A549 (cell line): ENCODE data around the gene TOB1. TPM values are rescaled to one million over a fixed set of nuclear protein-coding genes. Genes with fewer than 3 reads are reported as not detected.
"Not testable (repeated sequence)": the region's sequence is repeated elsewhere in the genome, so short reads cannot be mapped to it uniquely, and the experiment has no call there.

Experiments
- ATAC-seq, 2 experiments: fragments of 200-7000 bp in 1 of 2; fragments of >200 bp in 1 of 2; cut with Nextera tagmentation in 1 of 2; cut with Tn5 transposase in 1 of 2; 3 replicates each; pipeline versions ENCODE4 v1.8.0 to v1.9.1; 2018 to 2020; ENCODE audit warnings: mild to moderate bottlenecking in 1 of 2, moderate library complexity in 1 of 2
- CTCF ChIA-PET: fragments of 300-600 bp; sonication (Branson Sonifier 250); formaldehyde crosslinking; extraction: SDS; loops from one replicate; lab custom pipeline; 2021; ENCODE audit warnings: antibody characterized with exemption, inconsistent platforms; lab: Yijun Ruan, JAX
- POLR2A ChIA-PET: fragments of 350-600 bp; formaldehyde crosslinking; extraction: SDS; loops from one replicate; lab custom pipeline; 2021; ENCODE audit warnings: antibody characterized with exemption, inconsistent platforms; lab: Yijun Ruan, JAX
- DNase-seq, 2 experiments: peaks; one replicate each; pipeline versions ENCODE4 v3.0.0 to v3.0.0-alpha.2; 2011 to 2016; ENCODE audit warnings: low read depth in 1 of 2, low spot score in 1 of 2
- FAIRE-seq: peaks from 2 replicates; lab custom pipeline; 2011; peaks lifted over from hg19 to GRCh38; lab: Jason Lieb, UNC
- H3K27ac ChIP-seq, 2 experiments: fragments of >200 bp; sonication (Bioruptor Twin); formaldehyde crosslinking; 3 replicates each; pipeline ENCODE4 v1.5.1; 2016 to 2017
- H3K4me1 ChIP-seq: fragments of >200 bp; sonication (Bioruptor Twin); formaldehyde crosslinking; 3 replicates; pipeline ENCODE4 v1.6.1; 2016
- H3K4me2 ChIP-seq: fragments of >200 bp; sonication (Bioruptor Twin); formaldehyde crosslinking; 3 replicates; pipeline ENCODE4 v1.6.1; 2016
- H3K4me3 ChIP-seq: fragments of >200 bp; sonication (Bioruptor Twin); formaldehyde crosslinking; 3 replicates; pipeline ENCODE4 v1.5.1; 2016
- H3K9me3 ChIP-seq: fragments of >200 bp; sonication (Bioruptor Twin); formaldehyde crosslinking; 3 replicates; pipeline ENCODE4 v1.6.1; 2016
- EHMT2 ChIP-seq: fragments of 200-600 bp; sonication (generic); IDR thresholded peaks from 2 replicates; pipeline ENCODE4 v1.6.1; 2016; ENCODE audit warnings: antibody characterized with exemption, low read depth, mild to moderate bottlenecking, moderate library complexity
- EP300 ChIP-seq, 2 experiments: fragments of >200 bp; sonication (Bioruptor Twin); formaldehyde crosslinking; IDR thresholded peaks; 2 replicates in 1 of 2; 3 replicates in 1 of 2; pipeline ENCODE4 v1.6.1; 2016 to 2017
- FOSL2 ChIP-seq, 2 experiments: fragments of 450-650 bp in 1 of 2; fragments of >200 bp in 1 of 2; sonication (Bioruptor Twin) in 1 of 2; formaldehyde crosslinking; IDR thresholded peaks; 2 replicates each; pipeline versions ENCODE4 v1.5.0 to v1.6.1; 2016 to 2020; ENCODE audit warnings: mild to moderate bottlenecking in 1 of 2, moderate library complexity in 1 of 2
- FOXS1 ChIP-seq: fragments of 250-450 bp; sonication (Bioruptor Pico); IDR thresholded peaks from 2 replicates; pipeline ENCODE4 v1.5.0; 2020; ENCODE audit warnings: mild to moderate bottlenecking, moderate library complexity
- GATA3 ChIP-seq: IDR thresholded peaks from 2 replicates; pipeline ENCODE4 v1.6.1; 2012; ENCODE audit warnings: borderline replicate concordance
- HDAC2 ChIP-seq: fragments of 200-600 bp; sonication (generic); IDR thresholded peaks from 2 replicates; pipeline ENCODE4 v1.6.1; 2016
- HOXA7 ChIP-seq: fragments of 250-450 bp; sonication (Bioruptor Pico); IDR thresholded peaks from 2 replicates; pipeline ENCODE4 v1.5.0; 2020; ENCODE audit warnings: mild to moderate bottlenecking, moderate library complexity
- HOXB5 ChIP-seq: fragments of 250-450 bp; sonication (Bioruptor Pico); IDR thresholded peaks from 2 replicates; pipeline ENCODE4 v1.5.0; 2020; ENCODE audit warnings: mild to moderate bottlenecking, moderate library complexity
- JUNB ChIP-seq: fragments of >200 bp; sonication (Bioruptor Twin); formaldehyde crosslinking; IDR thresholded peaks from 2 replicates; pipeline ENCODE4 v1.6.1; 2016
- KDM5A ChIP-seq: fragments of 200-600 bp; sonication (generic); IDR thresholded peaks from 2 replicates; pipeline ENCODE4 v1.6.1; 2016; ENCODE audit warnings: antibody characterized with exemption, mild to moderate bottlenecking
- MAFK ChIP-seq: fragments of 450-650 bp; IDR thresholded peaks from 2 replicates; pipeline ENCODE4 v1.6.1; 2014; ENCODE audit not compliant: partially characterized antibody
- NR3C1 ChIP-seq: fragments of >200 bp; sonication (Bioruptor Twin); formaldehyde crosslinking; IDR thresholded peaks from 3 replicates; pipeline ENCODE4 v1.6.1; 2017
- POLR2A ChIP-seq: IDR thresholded peaks from 2 replicates; pipeline ENCODE4 v1.6.1; 2012; ENCODE audit warnings: mild to moderate bottlenecking, low read length
- RAD21 ChIP-seq, 2 experiments: fragments of >200 bp in 1 of 2; sonication (Bioruptor Twin) in 1 of 2; formaldehyde crosslinking in 1 of 2; IDR thresholded peaks in 1 of 2; conservative IDR thresholded peaks in 1 of 2; 2 replicates in 1 of 2; 3 replicates in 1 of 2; pipeline ENCODE4 v1.6.1; 2012 to 2018; ENCODE audit warnings: inconsistent platforms in 1 of 2
- RFX5 ChIP-seq: fragments of 450-650 bp; IDR thresholded peaks from 2 replicates; pipeline ENCODE4 v1.7.1; 2014; ENCODE audit warnings: antibody characterized with exemption, mild to moderate bottlenecking, moderate library complexity
- RNF2 ChIP-seq: fragments of 200-600 bp; sonication (generic); IDR thresholded peaks from 2 replicates; pipeline ENCODE4 v1.6.1; 2016; ENCODE audit warnings: low read depth, mild to moderate bottlenecking, antibody characterized with exemption, moderate library complexity, borderline replicate concordance
- SMC3 ChIP-seq: fragments of >200 bp; sonication (Bioruptor Twin); formaldehyde crosslinking; IDR thresholded peaks from 3 replicates; pipeline ENCODE4 v1.6.1; 2018; ENCODE audit warnings: inconsistent platforms
- SREBF2 ChIP-seq: fragments of 450-650 bp; IDR thresholded peaks from 2 replicates; pipeline ENCODE4 v1.6.1; 2014; ENCODE audit warnings: mild to moderate bottlenecking, moderate library complexity
- TP53 ChIP-seq: fragments of 250-450 bp; sonication (Bioruptor Pico); IDR thresholded peaks from 2 replicates; pipeline ENCODE4 v1.5.0; 2021; ENCODE audit warnings: mild to moderate bottlenecking, moderate library complexity
- ZC3H11A ChIP-seq: fragments of 450-650 bp; IDR thresholded peaks from 2 replicates; pipeline ENCODE4 v1.6.1; 2014; ENCODE audit warnings: antibody characterized with exemption, mild to moderate bottlenecking
- ZSCAN20 ChIP-seq: fragments of 250-450 bp; sonication (Bioruptor Pico); IDR thresholded peaks from 2 replicates; pipeline ENCODE4 v1.8.0; 2022; ENCODE audit warnings: mild to moderate bottlenecking, moderate library complexity
- WGBS: methylation state at CpG from one replicate; pipeline ENCODE4 v1.1.6; 2017; ENCODE audit errors: missing lambda C conversion rate; 5-methylcytosine and 5-hydroxymethylcytosine counted together
- polyA plus RNA-seq, 4 experiments: library from polyadenylated mRNA; depleted of rRNA in 3 of 4; stranded (reverse); fragments of >200 nt; fragmentation: RNase III in 1 of 4; extraction: RNeasy Plus Mini Kit Qiagen cat#74134 plus additional on column Dnase treatment in 1 of 4; gene quantifications; 2 replicates in 3 of 4; 3 replicates in 1 of 4; pipeline ENCODE4 v1.2.3, GENCODE V29; 2011 to 2017
- TF ChIP-seq, protein P1 (sequence below): fragments of >200 bp; sonication (Bioruptor Twin); formaldehyde crosslinking; IDR thresholded peaks from 2 replicates; pipeline ENCODE4 v1.6.1; 2016
- TF ChIP-seq, protein P2 (sequence below): fragments of 250-450 bp; sonication (Bioruptor Pico); IDR thresholded peaks from 2 replicates; pipeline ENCODE4 v1.5.0; 2021; ENCODE audit warnings: mild to moderate bottlenecking, moderate library complexity, borderline replicate concordance
- TF ChIP-seq, protein P3 (sequence below): fragments of >200 bp; sonication (Bioruptor Twin); formaldehyde crosslinking; IDR thresholded peaks from 3 replicates; pipeline ENCODE4 v1.6.1; 2016
- TF ChIP-seq, protein P4 (sequence below): IDR thresholded peaks from 2 replicates; pipeline ENCODE4 v1.6.1; 2012

Gene TOB1
- polyA plus RNA-seq, 2 of the 4 experiments (the other 2 are of a cell fraction), result 111 to 133 TPM

DNA sequence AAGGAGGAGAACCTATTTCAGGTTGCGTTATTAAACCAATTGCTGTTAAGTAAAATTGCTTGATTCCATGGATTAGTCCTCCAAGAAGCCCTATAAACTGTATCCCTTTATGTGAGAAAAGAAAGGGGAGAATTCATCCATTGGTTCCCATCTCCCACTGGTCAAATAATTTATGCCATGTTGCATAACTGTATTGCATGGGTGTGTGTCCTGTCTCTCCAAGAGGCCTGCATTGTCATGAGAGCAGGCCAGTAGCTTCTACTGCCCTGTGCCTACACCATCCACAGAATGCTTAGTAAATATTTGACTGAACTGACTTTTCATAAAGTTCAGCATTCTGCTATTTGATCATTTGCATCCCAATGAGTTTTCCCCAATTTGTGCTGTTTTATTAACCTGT, 11.7 kb upstream of the TOB1 start:
- ChIA-PET POLR2A (interaction anchor here (4.6 kb wide), 1 partner anchor 11 kb away, joined by 31 read pairs; the partner anchor contains the start of gene TOB1), CTCF (interaction anchor here (1.0 to 2.3 kb wide), 3 partner anchors 26 to 72 kb away, joined by 5 to 13 read pairs (median 9); no protein-coding TSS in a partner anchor)
- TF ChIP-seq HOXB5 (CRISPR knock-in tag), result no peak
- no peak for TF ChIP-seq SMC3
- 0 out of 6 replicates have a peak overlapping the region, but pooled peaks of 1 of the 2 experiments have one; percentile 14 for H3K27ac ChIP-seq
- H3K9me3 ChIP-seq, result peaks cover 11% of the 10 kb centered on the region
- H3K4me2 ChIP-seq, result no peak overlapping the region
- no peak; a peak in 1 of 6 replicates for ATAC-seq
- peaks cover 16% of the 10 kb centered on the region for H3K4me1 ChIP-seq
- 93% methylated on average over 1 of the region's 1 CpG for WGBS
- no peak for FAIRE-seq
- no peak for DNase-seq
- no peak overlapping the region for H3K4me3 ChIP-seq

DNA sequence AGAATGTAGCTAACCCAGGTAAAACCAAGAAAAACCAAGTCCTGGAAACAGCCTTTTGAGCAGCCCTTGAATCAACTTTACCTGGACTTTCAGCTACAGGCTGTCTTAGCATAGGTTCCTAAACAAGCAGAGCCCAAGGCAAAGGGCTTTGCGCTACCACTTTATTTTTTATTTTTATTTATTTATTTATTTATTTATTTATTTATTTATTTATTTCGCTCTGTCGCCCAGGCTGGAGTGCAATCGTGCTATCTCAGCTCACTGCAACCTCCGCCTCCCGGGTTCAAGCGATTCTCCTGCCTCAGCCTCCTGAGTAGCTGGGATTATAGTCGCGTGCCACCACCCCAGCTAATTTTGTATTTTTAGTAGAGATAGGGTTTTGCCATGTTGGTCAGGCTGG, 10.9 kb upstream of the TOB1 start:
- DNase-seq, ATAC-seq, H3K4me2 ChIP-seq, H3K4me3 ChIP-seq, H3K4me1 ChIP-seq, FAIRE-seq, H3K27ac ChIP-seq: not testable (repeated sequence)
- TF ChIP-seq ZC3H11A, result peak; percentile 78
- WGBS, result 95% methylated on average over 9 of the region's 9 CpGs
- POLR2A ChIA-PET, result interaction anchor here (4.6 kb wide), 1 partner anchor 10 kb away, joined by 31 read pairs; the partner anchor contains the start of gene TOB1
- CTCF ChIA-PET, result interaction anchor here (0.7 to 2.3 kb wide), 2 partner anchors 25 to 202 kb away, joined by 3 to 13 read pairs; no protein-coding TSS in a partner anchor
- peaks cover 11% of the 10 kb centered on the region for H3K9me3 ChIP-seq

DNA sequence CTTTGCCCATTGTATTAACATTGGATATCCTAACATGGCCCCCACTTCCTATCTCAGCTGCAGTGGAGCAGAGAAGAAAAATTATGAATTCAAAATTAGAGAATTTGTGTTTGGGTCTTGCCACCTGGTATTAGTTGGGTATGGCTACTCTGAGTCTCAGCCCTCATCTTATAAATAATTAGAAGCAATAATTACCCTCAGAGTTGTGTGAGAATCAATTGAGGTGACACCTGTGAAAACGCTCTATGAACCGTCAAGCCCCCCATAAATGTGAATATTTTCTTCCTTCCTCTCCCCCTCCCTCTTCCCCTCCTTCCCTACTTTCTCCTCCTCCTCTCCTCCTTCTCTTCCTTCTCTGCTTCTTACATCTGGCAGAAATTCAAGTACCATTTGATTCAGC, 8.9 kb upstream of the TOB1 start:
- Histone ChIP-seq H3K4me2 (no peak overlapping the region), H3K4me3 (no peak overlapping the region), H3K9me3 (peaks cover 9% of the 10 kb centered on the region), H3K27ac (no peak overlapping the region), H3K4me1 (0 out of 3 replicates have a peak, but pooled peaks cover 6% of the 10 kb centered on the region)
- POLR2A ChIA-PET, result interaction anchor here (1.0 to 4.6 kb wide), 2 partner anchors 8 to 70 kb away, joined by 11 to 31 read pairs; partner anchors contain the start of gene TOB1
- FAIRE-seq (no peak), ATAC-seq (no peak), DNase-seq (no peak)
- CTCF ChIA-PET, result interaction anchor here (1.2 to 3.5 kb wide), 4 partner anchors 10 to 75 kb away, joined by 3 to 14 read pairs (median 6); no protein-coding TSS in a partner anchor
- 89% methylated on average over 2 of the region's 2 CpGs for WGBS
- TF ChIP-seq MAFK (no peak), FOSL2 (IDR thresholded peaks at IDR 0.05) (no peak), FOSL2 (CRISPR knock-in tag; IDR thresholded peaks at IDR 0.05) (no peak), HDAC2 (no peak), TP53 (CRISPR knock-in tag) (no peak), RFX5 (no peak), HOXB5 (CRISPR knock-in tag) (no peak)
- TF ChIP-seq, protein P1, sequence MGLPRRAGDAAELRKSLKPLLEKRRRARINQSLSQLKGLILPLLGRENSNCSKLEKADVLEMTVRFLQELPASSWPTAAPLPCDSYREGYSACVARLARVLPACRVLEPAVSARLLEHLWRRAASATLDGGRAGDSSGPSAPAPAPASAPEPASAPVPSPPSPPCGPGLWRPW, result no peak

DNA sequence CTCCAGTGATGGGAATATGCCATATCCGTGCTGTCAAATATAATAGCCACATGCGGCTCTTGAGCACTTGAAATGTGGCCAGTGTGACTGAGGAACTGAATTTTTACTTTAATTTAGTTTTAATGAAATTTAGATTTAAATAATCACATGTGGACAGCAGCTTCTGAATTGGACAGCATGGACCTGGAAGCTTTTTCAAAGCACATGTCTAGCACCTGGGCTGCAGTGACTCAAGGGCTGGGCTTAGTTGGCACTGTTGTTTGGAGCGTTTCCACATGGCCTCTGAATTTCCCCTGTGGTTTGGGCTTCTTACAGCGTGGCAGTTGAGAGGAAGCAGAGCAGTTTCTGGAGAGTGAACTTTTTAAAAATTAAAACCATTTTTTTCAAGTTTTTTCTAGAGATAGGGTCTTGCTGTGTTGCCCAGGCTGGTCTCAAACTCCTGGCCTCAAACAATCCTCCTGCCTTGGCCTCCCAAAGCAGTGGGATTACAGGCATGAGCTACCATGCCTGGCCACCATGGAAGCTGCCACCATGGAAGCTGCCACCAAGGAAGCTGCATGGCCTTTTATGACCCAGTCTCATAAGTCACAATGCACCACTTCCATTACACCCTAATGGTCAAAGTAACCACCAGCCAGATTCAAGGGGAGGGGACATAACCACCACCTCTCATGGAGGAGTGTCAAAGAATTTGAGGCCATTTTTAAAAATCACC, 6.7 kb upstream of the TOB1 start:
- CTCF ChIA-PET, result interaction anchor here (0.8 to 3.5 kb wide), 14 partner anchors 9 to 280 kb away, joined by 3 to 14 read pairs (median 6); partner anchors contain the start of gene NME1
- Histone ChIP-seq H3K9me3 (no peaks in the 10 kb centered on the region), H3K4me1 (peaks cover 15% of the 10 kb centered on the region), H3K27ac (peak overlapping the region in 1 of 2 experiments; percentile 19; a peak in 2 of 6 replicates), H3K4me3 (no peak overlapping the region), H3K4me2 (no peak overlapping the region)
- WGBS, result 89% methylated on average over 4 of the region's 4 CpGs
- DNase-seq, result no peak
- ATAC-seq, result no peak; a peak in 1 of 6 replicates
- FAIRE-seq, result no peak
- POLR2A ChIA-PET, result no interaction called here
- TF ChIP-seq EP300 (IDR thresholded peaks at IDR 0.05) (no peak), EHMT2 (no peak), KDM5A (no peak), FOSL2 (IDR thresholded peaks at IDR 0.05) (no peak), FOSL2 (CRISPR knock-in tag; IDR thresholded peaks at IDR 0.05) (no peak), FOXS1 (CRISPR knock-in tag) (no peak), NR3C1 (no peak), HDAC2 (no peak), JUNB (no peak), HOXA7 (CRISPR knock-in tag) (no peak), SREBF2 (no peak), RAD21 (conservative IDR thresholded peaks at IDR 0.05 in 1 of 2, IDR thresholded peaks at IDR 0.05 in 1 of 2) (no peak), POLR2A (no peak), ZSCAN20 (no peak), GATA3 (no peak), RNF2 (no peak)
- TF ChIP-seq, protein P2, sequence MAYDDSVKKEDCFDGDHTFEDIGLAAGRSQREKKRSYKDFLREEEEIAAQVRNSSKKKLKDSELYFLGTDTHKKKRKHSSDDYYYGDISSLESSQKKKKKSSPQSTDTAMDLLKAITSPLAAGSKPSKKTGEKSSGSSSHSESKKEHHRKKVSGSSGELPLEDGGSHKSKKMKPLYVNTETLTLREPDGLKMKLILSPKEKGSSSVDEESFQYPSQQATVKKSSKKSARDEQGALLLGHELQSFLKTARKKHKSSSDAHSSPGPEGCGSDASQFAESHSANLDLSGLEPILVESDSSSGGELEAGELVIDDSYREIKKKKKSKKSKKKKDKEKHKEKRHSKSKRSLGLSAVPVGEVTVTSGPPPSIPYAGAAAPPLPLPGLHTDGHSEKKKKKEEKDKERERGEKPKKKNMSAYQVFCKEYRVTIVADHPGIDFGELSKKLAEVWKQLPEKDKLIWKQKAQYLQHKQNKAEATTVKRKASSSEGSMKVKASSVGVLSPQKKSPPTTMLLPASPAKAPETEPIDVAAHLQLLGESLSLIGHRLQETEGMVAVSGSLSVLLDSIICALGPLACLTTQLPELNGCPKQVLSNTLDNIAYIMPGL (CRISPR knock-in tag), result no peak
- TF ChIP-seq, protein P3, sequence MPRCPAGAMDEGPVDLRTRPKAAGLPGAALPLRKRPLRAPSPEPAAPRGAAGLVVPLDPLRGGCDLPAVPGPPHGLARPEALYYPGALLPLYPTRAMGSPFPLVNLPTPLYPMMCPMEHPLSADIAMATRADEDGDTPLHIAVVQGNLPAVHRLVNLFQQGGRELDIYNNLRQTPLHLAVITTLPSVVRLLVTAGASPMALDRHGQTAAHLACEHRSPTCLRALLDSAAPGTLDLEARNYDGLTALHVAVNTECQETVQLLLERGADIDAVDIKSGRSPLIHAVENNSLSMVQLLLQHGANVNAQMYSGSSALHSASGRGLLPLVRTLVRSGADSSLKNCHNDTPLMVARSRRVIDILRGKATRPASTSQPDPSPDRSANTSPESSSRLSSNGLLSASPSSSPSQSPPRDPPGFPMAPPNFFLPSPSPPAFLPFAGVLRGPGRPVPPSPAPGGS, result no peak
- TF ChIP-seq, protein P4, sequence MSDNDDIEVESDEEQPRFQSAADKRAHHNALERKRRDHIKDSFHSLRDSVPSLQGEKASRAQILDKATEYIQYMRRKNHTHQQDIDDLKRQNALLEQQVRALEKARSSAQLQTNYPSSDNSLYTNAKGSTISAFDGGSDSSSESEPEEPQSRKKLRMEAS, result no peak
- TF ChIP-seq, protein P1, result no peak
